T-helper 1 cell treated with Interleukin-12 subunit alpha and Interleukin-12 subunit beta and Interleukin-4 antibody, amounts not matched to agents 30 μg/mL and 1 μg/mL, for 36 hours (primary cell): ENCODE results near the gene KIF1A.
"Not testable (repeated sequence)": the region's sequence is repeated elsewhere in the genome, so short reads cannot be mapped to it uniquely, and the experiment has no call there.

Experiments
- H3K27ac Mint-ChIP-seq: one replicate; pipeline ENCODE4 v1.8.0; 2021; ENCODE audit warnings: mild to moderate bottlenecking, mixed read lengths
- H3K27me3 Mint-ChIP-seq: one replicate; pipeline ENCODE4 v1.8.0; 2021; ENCODE audit warnings: low read depth, mixed read lengths
- H3K36me3 Mint-ChIP-seq: one replicate; pipeline ENCODE4 v1.8.0; 2021; ENCODE audit warnings: low read depth, mixed read lengths
- H3K4me1 Mint-ChIP-seq: one replicate; pipeline ENCODE4 v1.8.0; 2021; ENCODE audit warnings: low read depth, mixed read lengths
- H3K4me3 Mint-ChIP-seq: one replicate; pipeline ENCODE4 v1.8.0; 2021; ENCODE audit warnings: mild to moderate bottlenecking, moderate library complexity, mixed read lengths
- H3K9me3 Mint-ChIP-seq: one replicate; pipeline ENCODE4 v1.8.0; 2021; ENCODE audit warnings: mixed read lengths

KIF1A gene

DNA sequence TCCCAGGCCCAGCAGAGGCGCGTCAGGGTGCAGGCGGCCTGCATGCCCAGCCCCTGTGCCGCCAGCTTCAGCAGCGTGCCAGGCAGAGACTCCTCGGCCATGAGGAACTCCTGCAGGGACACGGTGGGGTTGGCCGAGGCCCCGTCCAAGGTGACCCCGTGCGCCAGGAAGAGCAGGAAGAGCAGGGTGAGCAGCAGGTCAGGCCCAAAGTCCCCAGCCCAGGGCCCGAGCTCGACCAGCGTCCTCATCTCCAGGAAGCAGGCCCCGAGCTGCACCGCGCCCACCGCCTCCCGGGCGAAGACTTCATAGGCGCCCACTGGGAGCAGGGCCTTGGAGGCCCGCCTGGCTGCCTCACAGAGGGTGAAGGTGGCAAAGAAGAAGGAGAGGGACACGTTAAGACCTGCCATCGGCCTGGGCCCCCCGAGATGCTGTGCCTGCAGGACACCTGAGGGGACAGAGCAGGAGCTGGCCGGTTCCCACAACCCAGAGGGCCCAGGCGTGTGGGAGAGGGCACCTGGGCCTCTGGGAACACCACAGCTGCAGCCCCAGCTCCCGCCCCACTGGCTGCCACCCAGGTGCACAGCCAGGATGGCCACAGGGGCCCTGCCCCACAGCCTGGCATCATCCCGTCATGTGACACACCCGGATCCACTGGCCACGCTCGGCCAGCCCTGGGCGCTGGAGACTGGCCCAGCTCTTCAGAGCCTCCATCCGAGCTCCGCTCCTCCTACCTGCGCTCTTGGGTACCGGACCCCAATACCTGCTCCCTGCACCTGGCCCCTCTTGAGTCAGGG, 137.4 kb downstream of the KIF1A start, which contains the start of gene AQP12B:
Gene AQP12B, minus strand, starts transcription at position 455 of the 794 bp plus-strand sequence. Its CDS starts 48 bp downstream, at position 407.
- H3K4me3 Mint-ChIP-seq, H3K27me3 Mint-ChIP-seq, H3K27ac Mint-ChIP-seq, H3K36me3 Mint-ChIP-seq, H3K9me3 Mint-ChIP-seq: not testable (repeated sequence)
- H3K4me1 Mint-ChIP-seq: peaks cover 11% of the 10 kb centered on the region

DNA sequence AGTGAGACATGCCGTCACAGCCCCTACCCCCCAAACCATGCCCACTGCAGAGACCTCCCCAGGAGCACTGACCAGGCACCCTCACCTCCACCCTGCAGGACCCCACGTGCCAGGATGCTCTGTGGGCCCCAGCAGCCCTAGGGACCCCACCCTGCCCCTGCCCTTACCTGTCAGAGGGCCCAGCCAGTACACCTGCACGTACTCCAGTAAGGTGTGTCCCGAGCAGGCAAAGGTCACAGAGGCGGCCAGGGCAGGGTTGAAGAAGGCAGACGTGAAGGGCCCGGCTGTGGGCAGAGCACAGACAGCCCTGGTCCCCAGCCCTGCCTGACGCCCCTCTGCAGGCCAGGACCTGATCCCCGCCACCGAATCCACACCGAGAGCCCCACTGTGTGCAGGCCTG, 139.8 kb downstream of the KIF1A start:
- H3K27ac Mint-ChIP-seq, H3K9me3 Mint-ChIP-seq, H3K36me3 Mint-ChIP-seq, H3K4me1 Mint-ChIP-seq, H3K4me3 Mint-ChIP-seq, H3K27me3 Mint-ChIP-seq: not testable (repeated sequence)

DNA sequence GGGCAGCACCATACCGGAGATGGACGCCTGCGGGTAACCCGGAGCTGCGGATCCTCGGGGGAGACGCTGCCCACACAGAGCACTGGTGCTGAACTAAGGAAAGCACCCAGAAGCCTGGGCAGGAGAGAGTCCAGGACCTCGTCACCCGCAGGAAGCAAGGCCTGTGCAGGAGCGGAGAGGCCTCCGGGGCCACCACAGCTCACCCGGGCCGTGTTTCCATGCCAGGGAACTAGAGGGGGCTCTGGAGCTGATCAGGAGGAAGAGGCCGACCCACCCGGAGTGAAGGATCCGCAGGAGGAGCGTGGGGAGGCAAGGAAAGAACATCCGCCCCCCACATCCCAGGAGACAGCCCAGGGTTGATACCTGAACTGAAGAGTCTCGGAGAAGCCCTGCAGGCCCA, 141.1 kb downstream of the KIF1A start:
- not testable (repeated sequence) for H3K27me3 Mint-ChIP-seq, H3K36me3 Mint-ChIP-seq, H3K4me3 Mint-ChIP-seq, H3K4me1 Mint-ChIP-seq, H3K9me3 Mint-ChIP-seq, H3K27ac Mint-ChIP-seq

GRCh38 chr2:240678043-240678442, 142.0 kb downstream of the KIF1A start:
- not testable (repeated sequence) for H3K4me3 Mint-ChIP-seq, H3K4me1 Mint-ChIP-seq, H3K36me3 Mint-ChIP-seq, H3K27ac Mint-ChIP-seq, H3K9me3 Mint-ChIP-seq, H3K27me3 Mint-ChIP-seq

GRCh38 chr2:240675345-240675744, 144.7 kb downstream of the KIF1A start:
- H3K9me3 Mint-ChIP-seq: not testable (repeated sequence)

DNA sequence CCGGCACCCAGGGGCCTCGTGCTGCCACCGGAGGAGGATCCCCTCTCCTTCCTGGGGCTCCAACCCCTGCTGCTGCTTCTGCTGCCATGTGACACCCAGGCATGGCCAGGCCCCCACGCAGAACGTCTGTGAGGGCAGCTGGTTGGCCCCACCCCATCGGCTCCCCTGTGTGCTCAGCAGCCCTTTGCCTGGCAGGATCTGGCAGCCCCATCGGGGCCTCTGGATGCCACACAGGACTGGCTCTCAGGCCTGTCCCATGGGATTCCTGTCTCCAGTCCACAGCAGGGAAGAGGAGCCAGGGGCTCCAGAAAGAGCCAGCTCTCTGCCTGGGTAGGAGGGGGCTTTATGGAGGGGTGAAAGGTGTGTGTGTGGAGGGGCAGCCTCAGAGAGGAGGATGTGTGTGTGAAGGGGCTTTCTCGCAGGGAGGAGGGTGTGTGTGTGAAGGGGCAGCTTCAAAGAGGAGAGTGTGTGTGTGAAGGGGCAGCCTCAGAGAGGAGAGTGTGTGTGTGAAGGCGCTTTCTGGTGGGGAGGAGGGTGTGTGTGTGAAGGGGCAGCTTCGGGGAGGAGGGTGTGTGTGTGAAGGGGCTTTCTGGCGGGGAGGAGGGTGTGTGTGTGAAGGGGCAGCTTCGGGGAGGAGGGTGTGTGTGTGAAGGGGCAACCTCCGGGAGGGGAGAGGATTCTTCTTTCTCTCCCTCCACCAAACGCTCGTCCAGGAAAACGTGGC, 145.4 kb downstream of the KIF1A start:
- Mint-ChIP-seq H3K27ac (peak overlapping the region; percentile 49), H3K27me3 (peaks cover 25% of the 10 kb centered on the region)
- H3K4me3 Mint-ChIP-seq: not testable (repeated sequence)

More at GRCh38 chr2:240675345-240675744, 144.7 kb downstream of the KIF1A start:
- not testable (repeated sequence) for H3K36me3 Mint-ChIP-seq, H3K4me1 Mint-ChIP-seq, H3K27ac Mint-ChIP-seq, H3K4me3 Mint-ChIP-seq
- peaks cover 20% of the 10 kb centered on the region for H3K27me3 Mint-ChIP-seq

GRCh38 chr2:240672701-240673190, 147.3 kb downstream of the KIF1A start:
- H3K27ac Mint-ChIP-seq: no peak overlapping the region
- H3K4me3 Mint-ChIP-seq: no peak overlapping the region
- peaks cover 36% of the 10 kb centered on the region for H3K27me3 Mint-ChIP-seq
- no peaks in the 10 kb centered on the region for H3K36me3 Mint-ChIP-seq
- no peaks in the 10 kb centered on the region for H3K4me1 Mint-ChIP-seq
- no peaks in the 10 kb centered on the region for H3K9me3 Mint-ChIP-seq

More for the DNA sequence above, 145.4 kb downstream of the KIF1A start:
- H3K9me3 Mint-ChIP-seq, H3K4me1 Mint-ChIP-seq, H3K36me3 Mint-ChIP-seq: not testable (repeated sequence)

GRCh38 chr2:240672076-240672700, 147.8 kb downstream of the KIF1A start:
- Mint-ChIP-seq H3K4me3 (no peak overlapping the region), H3K36me3 (no peaks in the 10 kb centered on the region), H3K27ac (no peak overlapping the region), H3K27me3 (peaks cover 41% of the 10 kb centered on the region), H3K9me3 (no peaks in the 10 kb centered on the region), H3K4me1 (no peaks in the 10 kb centered on the region)

DNA sequence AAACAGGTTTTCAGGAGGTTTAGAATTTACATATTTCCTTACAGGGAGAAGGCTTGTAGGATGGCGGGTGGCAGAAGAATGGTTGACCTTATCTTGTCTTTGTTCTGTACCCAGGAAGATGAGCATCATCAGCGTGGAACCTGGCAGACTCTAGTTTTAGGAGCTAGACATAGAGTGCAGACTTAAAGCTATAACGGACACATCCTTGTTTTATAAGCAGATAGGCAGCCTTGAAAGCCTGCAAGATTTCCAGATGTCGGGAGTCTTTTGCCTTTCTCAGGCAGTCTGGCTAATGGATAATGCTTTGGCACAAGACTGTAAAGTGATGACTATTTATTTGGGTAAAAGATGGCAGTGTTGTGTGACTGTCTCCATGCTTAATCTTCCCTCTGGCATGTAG, 149.1 kb downstream of the KIF1A start:
- Mint-ChIP-seq H3K27ac (no peak overlapping the region), H3K4me3 (no peak overlapping the region), H3K9me3 (peaks cover 4% of the 10 kb centered on the region), H3K36me3 (no peaks in the 10 kb centered on the region), H3K27me3 (peaks cover 53% of the 10 kb centered on the region), H3K4me1 (no peaks in the 10 kb centered on the region)

DNA sequence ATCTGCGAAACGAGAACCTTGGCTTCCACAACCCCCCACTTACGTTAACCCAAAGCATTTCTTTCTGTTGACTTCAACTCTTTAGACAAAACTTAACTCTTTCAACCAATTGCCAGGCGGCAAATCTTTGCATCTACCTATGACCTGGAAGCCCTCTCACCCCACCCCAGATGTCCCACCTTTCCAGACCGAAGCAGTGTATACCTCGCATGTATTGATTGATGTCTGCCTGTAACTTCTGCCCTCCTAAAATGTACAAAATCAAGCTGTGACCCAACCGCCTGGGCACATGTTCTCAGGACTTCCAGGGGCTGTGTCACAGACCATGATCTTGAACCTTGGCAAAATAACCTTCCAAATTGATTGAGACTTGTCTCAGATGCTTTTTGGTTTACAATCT, 149.6 kb downstream of the KIF1A start:
- peaks cover 5% of the 10 kb centered on the region for H3K9me3 Mint-ChIP-seq
- no peak overlapping the region for H3K4me3 Mint-ChIP-seq
- no peaks in the 10 kb centered on the region for H3K36me3 Mint-ChIP-seq
- peaks cover 56% of the 10 kb centered on the region for H3K27me3 Mint-ChIP-seq
- H3K27ac Mint-ChIP-seq: no peak overlapping the region
- H3K4me1 Mint-ChIP-seq: no peaks in the 10 kb centered on the region

DNA sequence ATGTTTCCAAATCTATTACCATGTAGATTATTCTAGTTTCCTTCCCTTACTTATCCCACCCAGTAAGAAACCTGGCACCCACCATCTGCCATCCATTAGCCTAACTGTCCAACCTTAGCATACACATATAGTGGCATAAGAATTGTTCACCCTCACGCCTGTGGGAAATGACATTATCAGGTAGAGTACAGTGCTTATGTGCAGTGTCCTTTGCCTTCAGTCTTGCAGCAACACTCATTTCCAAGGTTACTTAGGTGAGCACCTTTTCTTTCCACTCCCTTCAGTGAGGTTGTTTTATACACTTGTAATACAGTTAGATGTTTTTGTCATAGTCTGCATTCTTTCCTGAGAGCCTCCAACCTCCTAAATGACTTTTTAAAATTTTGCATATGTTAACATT, 155.4 kb downstream of the KIF1A start:
- H3K9me3 Mint-ChIP-seq: peaks cover 14% of the 10 kb centered on the region
- peaks cover 68% of the 10 kb centered on the region for H3K27me3 Mint-ChIP-seq
- no peak overlapping the region for H3K4me3 Mint-ChIP-seq
- no peak overlapping the region for H3K27ac Mint-ChIP-seq
- H3K4me1 Mint-ChIP-seq: no peaks in the 10 kb centered on the region
- peaks cover 2% of the 10 kb centered on the region for H3K36me3 Mint-ChIP-seq
